DLD1 (cell line): ENCODE data around the gene PEX26.
"Not testable (repeated sequence)": the region's sequence is repeated elsewhere in the genome, so short reads cannot be mapped to it uniquely, and the experiment has no call there.

Source experiments
- in situ Hi-C: cut with HindIII; loops from 2 replicates; pipeline ENCODE4 v1.10.0; 2017; ENCODE audit warnings: low sequenced_read_pairs

PEX26 gene

DNA sequence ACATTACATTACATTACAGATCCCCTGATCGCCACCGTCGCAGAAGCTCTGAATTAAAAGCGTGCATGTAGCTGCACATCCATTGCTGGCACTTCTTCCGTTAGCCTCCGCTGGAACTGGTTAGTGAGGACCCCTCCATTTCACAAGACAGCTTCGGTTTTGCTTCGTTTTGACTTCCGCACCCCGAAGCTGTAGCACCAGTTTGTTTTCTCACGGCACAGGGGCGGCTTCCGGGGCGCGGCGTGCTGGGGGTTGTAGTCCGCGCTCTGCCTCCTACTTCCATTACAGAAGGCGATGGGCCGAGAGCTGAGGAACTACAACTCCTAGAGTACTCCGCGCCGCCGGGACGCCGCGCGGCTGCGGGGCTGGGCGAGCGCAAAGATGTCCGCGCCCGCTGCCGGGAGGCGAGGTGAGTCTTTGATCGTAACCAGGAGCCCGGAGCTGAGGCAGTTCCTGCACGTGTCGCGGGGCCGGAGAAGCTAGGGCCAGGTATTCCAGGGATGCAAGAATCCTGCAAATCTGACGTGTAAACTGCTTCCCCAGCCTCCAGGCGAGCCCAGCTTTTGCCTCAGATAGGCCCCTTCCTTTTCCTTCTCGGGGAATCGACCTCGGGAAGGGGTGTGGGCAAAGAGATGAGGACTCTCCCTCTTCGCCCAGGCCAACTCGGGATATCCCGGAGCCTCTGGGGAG is at the start of gene PEX26:
PEX26 (plus strand) TSS at position 352 of the 690 bp plus-strand sequence. CDS start 387 bp downstream, outside the sequence.
- in situ Hi-C loops: no loop called here

DNA sequence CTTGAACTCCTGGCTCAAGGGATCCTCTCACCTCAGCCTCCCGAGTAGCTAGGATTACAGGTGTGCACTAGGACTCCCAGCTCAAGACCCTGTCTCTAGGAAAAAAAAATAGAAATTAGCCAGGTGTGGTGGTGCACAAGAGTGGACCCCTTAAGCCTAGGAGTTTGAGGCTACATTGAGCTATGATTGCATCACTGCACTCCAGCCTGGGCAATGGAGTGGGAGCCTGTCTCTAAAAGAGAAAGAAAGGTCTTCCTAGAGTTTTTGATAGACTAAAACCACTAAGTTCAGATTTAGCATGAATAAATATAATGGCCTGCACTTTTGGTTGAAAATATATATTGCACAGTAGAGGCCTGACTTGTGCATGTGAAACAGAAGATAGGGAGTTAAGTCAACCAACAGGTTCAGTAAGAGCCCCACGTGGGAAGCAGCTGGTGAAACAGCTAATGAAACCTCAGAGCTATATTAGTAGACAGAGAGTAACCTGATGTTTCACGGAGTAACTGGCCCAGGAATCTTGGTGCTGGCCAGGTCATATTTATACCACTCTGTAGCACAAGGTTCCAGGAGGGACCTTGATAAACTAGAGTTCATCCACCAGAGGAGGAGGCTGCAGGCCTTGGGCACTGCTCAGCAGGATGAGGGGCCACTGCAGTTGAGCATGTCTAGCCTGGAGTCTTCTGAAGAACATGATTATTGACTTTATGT is 48.8 kb upstream of the PEX26 start:
- in situ Hi-C loops: no loop called here

DNA sequence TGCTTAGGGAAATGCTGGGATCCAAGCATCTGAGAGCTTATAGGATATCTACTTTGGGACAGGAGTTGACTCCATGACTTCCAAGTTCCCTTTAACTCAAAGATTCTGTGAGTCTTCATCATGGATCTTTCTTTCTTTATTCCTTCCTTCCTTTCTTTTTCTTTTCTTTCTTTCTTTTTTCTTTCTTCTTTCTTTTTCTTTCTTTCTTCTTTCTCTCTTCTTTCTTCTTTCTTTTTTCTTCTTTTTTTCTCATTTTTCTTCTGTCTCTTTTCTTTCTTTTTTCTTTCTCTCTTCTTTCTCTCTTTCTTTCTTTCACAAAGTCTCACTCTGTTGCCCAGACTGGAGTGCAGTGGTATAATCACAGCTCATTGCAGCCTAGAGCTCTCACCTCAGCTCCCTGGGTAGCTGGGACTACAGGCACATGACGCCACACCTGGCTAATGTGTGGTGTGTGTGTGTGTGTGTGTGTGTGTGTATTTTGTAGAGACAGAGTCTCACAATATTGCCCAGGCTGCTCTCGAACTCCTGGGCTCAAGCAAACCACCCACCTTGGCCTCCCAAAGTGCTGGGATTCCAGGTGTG is 48.0 kb upstream of the PEX26 start:
- in situ Hi-C loops: no loop called here

DNA sequence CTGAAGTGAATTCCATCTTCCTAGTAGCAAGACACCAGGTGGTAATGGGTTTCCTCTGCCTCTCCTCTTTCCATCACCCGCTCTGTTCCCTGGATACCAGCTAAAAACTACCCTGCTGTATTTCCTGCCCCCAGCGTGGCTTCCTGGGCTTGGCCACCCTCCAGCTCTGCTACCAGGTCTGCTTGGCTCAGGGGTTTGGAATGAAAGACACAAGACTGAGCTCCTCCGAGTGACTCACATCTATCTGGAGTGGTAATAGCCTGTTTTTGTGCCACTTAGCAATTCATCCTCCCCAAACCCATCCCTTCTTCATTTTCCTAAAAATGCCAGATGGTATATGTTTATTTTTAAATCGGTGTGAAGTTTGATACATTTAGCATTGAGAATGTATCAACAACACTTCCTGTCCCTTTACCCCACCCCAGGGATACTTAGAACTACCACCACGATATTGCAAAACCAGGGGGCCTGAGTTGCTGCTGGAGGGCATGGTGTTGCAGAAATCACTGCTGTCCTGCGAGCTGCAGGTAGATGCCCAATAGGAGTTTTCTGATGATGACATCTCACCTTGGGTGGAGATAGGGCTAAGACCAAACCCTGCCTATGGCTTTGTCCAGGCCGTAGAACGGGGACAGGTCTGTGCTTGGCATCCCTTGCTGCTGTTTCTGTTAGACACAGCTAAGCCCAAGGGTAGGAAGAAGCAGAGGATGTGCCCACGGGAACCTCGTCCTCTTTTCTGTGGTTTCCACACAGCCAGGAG is 45.9 kb upstream of the PEX26 start:
- in situ Hi-C loops: no loop called here

DNA sequence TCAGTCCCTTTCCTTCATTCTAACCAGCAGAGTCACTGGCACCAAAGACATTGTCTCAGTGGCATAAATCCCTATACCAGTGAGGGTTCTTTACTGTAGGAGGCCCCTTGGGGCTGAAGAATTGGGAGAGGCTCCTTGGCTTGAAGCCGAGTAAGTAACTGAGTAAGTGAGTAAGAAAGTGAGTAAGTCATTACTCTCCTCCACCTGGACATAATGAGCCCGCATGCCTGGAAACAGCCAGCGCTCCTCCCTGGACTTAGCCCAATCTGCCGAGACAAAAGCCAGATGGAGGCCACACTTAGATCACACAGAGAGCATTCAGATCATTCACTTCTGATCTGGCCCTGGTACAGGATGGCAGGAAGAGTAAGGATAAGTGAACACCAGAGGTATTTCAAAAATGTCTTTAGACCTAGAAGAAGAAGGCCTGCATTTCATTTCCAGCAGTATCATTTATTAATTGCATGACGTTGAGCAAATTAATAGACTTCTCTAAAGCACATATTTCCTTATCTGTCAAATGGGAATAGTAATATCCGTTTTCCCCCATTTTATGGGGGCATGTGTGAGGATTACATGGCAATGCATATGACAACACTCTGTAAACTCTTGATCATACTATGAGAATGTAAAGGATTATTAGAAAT is 45.2 kb upstream of the PEX26 start:
- in situ Hi-C loops: no loop called here

DNA sequence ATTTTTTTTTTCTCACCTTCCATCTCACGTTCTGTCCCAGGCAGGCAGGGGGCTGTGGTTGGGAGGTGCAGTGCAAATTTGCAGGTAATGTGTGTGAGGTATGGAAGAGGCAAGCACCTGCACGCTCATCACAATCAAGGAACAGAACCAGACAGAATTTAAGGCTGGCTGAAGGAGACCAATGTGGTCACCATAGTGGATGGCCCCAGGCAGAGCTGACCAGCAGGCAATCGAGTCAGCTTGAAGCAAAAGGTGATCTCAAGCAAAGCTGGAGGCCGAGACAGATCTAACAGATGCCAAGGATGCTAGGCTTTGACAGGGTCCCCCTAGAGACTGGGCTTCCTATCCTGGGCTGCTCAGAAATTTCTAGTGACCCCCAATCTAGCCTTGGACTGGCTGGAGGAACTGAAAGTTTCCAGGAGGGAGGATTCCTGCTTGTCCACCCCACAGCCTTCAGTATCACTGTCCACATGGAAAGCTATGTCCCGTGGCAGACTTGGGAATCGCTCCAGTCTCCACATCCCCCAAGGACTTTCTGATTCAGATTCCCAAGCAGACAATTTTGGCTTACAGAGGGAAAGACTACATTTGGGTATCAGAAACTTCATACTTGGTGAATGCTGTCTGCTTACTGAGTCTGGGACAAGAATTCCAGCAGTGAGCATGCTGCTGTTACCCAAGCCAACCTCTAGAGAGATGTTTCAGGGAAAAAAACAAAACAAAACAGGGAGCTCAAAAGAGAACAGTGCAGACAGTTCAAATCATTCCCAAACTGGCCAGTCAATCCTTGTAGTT is 44.4 kb upstream of the PEX26 start:
- in situ Hi-C loops: no loop called here

DNA sequence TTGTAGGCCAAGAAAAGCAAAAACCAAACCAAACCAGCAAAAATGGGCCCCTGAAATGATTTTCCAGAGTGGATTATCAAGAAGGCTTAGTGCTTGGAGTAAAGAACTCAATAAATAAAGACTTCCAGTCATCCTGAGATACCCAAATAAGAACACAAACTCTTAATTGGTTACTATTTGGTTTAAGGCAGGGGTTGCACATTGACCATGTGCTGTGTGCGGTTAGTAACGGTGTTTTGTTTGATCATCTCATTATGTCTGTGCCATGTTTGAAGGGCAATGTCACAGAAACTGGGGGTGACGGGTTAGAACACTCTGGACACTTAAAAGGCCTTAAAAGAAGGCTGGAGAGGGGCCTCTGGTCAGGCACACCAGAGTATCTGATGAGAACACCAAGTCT is 43.7 kb upstream of the PEX26 start:
- in situ Hi-C loops: no loop called here

DNA sequence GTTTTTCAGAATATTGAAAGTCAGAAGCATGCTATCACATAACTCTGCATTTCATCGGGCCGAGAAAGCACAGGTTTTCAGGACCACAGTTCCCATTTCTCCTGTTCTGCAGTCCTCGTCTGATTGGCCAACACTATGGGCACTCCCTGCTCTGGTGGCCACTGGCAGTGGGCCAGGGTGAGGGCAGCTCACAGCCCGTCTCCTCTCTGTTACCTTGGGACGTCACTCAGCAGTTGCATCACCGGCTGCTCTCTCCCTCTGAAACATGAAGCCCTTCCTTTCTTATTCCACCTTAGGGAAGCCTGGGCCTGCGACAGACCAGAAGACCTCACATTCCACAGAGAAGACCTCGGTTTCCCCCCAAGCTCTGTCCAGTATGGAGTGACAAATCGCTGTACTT is 42.0 kb upstream of the PEX26 start:
- in situ Hi-C loops: no loop called here

DNA sequence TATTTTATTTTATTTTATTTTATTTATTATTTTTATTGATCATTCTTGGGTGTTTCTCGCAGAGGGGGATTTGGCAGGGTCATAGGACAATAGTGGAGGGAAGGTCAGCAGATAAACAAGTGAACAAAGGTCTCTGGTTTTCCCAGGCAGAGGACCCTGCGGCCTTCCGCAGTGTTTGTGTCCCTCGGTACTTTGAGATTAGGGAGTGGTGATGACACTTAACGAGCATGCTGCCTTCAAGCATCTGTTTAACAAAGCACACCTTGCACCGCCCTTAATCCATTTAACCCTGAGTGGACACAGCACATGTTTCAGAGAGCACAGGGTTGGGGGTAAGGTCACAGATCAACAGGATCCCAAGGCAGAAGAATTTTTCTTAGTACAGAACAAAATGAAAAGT is 36.9 kb upstream of the PEX26 start:
- in situ Hi-C loops: not testable (repeated sequence)

DNA sequence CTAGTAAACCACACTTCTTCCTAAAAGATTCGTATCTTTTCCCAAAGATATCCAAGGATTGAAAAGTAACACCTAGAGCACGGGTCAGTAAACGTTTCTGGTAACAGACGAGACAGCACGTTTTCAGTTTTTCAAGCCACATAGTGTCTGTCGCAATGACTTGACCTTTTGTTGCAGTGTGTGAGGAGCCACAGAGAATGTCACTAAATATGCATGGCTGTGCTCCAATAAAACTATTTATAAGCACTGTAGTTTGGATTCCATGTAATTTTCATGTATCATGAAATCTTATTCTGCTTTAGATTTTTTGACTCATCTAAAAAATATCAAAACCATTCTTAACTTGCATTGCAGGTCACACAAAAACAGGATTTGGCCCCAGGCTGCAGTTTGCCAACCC is 35.1 kb upstream of the PEX26 start:
- in situ Hi-C loops: no loop called here

DNA sequence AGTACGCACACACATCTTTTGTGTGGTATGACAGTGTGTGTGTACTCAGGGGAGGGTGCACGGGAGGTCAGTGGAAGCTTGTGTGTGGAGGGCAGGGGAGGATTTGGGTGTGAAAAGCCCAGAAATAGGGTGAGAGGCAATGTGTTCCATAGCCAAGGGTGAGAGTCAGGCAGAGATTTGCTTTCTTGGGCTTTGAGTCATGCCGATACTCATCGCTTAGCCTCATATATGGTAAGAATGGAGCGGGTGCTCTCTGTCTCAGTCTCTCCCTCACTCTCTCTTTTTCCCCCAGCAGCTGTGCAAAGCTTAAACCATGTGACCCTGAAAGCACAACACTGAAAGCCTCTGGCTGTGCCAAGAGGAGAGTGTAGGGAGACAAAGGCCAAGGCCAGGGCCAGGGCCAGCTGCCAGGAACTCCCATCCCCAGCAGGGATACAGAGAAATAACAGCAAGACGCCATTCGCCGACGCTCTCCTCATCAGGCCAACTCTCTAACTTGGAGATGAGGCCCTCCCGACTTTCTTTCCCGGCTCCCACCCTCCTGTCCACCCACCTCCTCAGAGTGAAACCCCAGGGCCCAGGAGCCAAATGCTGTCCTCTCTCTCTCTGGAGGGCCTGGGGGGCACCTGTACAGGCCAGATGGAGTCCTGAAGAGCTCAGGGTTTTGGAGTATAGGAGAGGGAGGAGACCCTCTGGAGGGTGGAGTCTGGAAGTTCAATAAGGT is 33.1 kb upstream of the PEX26 start:
- in situ Hi-C loops: no loop called here

DNA sequence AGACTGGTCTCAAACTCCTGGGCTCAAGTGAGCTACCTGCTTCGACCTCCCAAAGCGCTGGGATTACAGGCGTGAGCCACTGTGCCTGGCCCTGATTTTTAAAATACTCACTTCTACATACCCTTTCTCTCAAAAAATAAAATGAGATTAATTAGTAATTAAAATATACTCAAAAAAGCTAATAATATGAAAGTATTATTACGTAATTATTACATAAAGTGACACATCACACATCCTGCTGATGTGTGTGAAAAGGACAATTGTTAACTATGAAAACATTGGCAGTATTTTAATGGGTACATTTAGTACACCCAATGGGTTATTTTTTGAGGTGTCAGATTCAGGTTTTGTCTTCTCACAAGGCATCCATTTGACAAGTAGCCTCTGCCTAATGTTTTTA is 32.0 kb upstream of the PEX26 start:
- in situ Hi-C loops: no loop called here

DNA sequence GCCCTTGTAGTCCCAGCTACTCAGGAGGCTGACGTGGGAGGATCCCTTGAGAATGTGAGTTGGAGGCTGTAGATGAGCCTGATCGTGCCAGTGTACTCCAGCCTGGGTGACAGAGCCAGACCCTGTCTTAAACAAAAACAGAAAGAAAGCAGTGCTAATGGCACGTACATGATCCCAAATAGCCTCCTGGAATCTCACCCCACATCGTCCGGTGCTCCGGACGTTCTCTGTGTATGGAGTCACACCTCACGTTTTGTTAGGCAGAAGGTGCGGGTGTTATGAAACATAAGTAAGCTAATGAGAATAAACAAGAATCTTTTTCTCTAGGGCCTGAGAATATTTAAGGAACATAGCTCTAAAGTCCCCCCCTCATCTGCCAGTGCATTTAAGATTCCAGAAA is 29.7 kb upstream of the PEX26 start:
- in situ Hi-C loops: no loop called here

DNA sequence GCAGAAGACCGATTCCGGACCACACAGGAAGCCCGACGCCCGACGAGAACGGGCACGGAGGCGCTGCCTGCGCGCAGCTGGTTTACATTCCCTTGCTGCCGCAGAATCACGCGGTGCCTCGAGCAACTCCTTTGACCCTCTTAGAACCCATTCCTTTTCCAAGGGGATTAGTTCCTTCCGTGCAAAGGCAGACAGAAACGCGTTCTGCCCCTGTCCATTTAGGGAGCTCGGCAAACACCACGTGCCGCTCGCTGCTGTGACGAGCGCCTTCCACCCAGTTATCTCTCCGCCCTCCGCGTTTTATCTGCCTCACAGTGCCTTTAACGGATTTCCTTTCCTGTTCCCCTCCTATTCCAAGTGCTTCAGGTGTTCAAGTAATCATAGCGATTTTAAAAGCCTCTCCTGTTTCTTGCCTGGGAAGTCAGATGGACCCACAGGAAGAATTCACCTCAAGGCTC is 29.3 kb upstream of the PEX26 start:
- in situ Hi-C loops: no loop called here

DNA sequence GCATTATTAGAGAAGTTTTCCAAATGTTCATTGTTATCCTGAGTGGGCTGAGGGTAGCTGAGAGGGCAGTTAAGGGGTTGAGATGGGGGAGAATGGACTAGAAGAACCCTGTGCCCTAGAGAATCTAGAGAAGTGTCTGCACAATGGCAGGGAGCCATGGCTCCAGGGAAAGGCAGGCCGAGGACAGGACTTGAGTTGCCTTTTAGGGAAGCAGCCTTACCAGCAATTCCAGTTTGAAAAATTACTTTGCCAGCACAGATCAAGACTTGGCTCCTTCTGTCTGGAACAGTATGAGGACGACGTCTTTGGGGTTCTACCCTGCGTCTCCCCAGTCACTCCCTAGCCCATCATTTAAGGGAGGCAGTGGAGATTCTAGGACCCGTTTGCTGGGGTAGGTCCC is 27.7 kb upstream of the PEX26 start:
- in situ Hi-C loops: no loop called here

DNA sequence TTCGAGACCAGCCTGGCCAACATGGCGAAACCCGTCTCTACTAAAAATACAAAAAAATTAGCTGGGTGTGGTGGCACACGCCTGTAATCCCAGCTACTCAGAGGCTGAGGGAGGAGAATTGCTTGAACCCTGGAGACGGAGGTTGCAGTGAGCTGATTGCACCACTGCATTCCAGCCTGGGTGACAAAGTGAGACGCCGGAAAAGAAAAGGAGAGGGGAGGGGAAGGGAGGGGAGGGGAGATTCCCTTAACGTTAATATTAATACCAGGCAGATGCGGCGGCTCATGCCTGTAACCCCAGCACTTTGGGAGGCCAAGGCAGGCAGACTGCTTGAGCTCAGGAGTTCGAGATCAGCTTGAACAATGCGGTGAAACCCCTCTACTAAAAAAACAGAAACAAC is 26.7 kb upstream of the PEX26 start:
- in situ Hi-C loops: not testable (repeated sequence)

DNA sequence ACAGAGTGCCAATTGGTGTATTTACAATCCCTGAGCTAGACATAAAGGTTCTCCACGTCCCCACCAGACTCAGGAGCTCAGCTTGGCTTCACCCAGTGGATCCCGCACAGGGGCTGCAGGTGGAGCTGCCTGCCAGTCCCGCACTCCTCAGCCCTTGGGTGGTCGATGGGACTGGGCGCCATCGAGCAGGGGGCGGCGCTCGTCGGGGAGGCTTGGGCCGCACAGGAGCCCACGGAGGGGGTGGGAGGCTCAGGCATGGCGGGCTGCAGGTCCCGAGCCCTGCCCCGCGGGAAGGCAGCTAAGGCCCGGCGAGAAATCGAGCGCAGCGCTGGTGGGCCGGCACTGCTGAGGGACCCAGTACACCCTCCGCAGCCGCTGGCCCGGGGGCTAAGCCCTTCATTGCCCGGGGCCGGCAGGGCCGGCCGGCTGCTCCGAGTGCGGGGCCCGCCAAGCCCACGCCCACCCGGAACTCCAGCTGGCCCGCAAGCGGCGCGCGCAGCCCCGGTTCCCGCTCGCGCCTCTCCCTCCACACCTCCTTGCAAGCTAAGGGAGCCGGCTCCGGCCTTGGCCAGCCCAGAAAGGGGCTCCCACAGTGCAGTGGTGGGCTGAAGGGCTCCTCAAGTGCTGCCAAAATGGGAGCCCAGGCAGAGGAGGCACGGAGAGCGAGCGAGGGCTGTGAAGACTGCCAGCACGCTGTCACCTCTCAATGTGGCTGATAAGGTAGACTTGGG is 24.4 kb upstream of the PEX26 start:
- in situ Hi-C loops: not testable (repeated sequence)

DNA sequence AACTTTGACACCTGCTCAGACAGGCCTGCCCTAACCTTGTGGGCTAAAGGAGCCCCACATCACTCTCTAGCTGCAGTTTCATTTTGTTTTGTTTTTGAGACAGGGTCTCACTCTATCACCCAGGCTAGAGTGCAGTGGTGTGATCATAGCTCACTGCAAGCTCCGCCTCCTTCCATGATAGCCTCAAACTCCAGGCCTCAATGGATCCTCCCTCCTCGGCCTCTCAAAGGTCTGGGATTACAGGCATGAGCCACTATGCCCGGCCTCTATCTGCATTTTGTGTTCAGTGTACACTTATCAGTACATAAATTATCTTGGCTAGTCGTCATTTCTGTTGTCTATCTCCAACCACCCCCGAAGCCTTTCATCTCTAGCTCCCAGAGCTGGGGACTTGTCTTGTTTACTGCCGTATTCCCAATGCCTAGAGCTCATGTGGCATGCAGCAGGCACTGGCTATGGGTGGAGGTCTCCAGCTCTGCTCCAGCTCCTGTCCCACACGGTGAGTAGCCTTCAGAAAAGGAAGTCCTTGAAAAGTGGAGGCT is 22.1 kb upstream of the PEX26 start:
- in situ Hi-C loops: no loop called here
